IMR-90 (cell line): ENCODE measurements around the gene TMEM62.

Experiments
- BHLHE40 ChIP-seq: fragments of 150-350 bp; IDR thresholded peaks from 2 replicates; pipeline ENCODE4 v1.6.1; 2016; ENCODE audit warnings: mild to moderate bottlenecking, low read depth, low read length
- CEBPB ChIP-seq: IDR thresholded peaks from 2 replicates; pipeline ENCODE4 v1.6.1; 2012; ENCODE audit warnings: low read depth, low read length, improper control_type of control experiment
- CTCF ChIP-seq: conservative IDR thresholded peaks from 2 replicates; pipeline ENCODE4 v1.5.1; 2012; ENCODE audit warnings: mild to moderate bottlenecking, low read depth, low read length, improper control_type of control experiment
- ELK1 ChIP-seq: fragments of 150-350 bp; IDR thresholded peaks from 2 replicates; pipeline ENCODE4 v1.6.1; 2016; ENCODE audit warnings: low read depth, mild to moderate bottlenecking, low read length, moderate library complexity, borderline replicate concordance
- FOS ChIP-seq: fragments of 150-350 bp; IDR thresholded peaks from 2 replicates; pipeline ENCODE4 v1.6.1; 2016; ENCODE audit warnings: low read depth, low read length
- MAFK ChIP-seq: IDR thresholded peaks from 2 replicates; pipeline ENCODE4 v1.6.1; 2012; ENCODE audit warnings: low read depth, low read length, improper control_type of control experiment
- MAZ ChIP-seq: IDR thresholded peaks from 2 replicates; pipeline ENCODE4 v1.6.1; 2012; ENCODE audit warnings: low read depth, mild to moderate bottlenecking, low read length, improper control_type of control experiment, moderate library complexity, borderline replicate concordance
- MXI1 ChIP-seq: IDR thresholded peaks from 2 replicates; pipeline ENCODE4 v1.6.1; 2012; ENCODE audit warnings: low read depth, mild to moderate bottlenecking, low read length, moderate library complexity, borderline replicate concordance
- POLR2A ChIP-seq: IDR thresholded peaks from 2 replicates; pipeline ENCODE4 v1.6.1; 2012; ENCODE audit warnings: mild to moderate bottlenecking, low read depth, low read length
- RAD21 ChIP-seq: IDR thresholded peaks from 2 replicates; pipeline ENCODE4 v1.6.1; 2012; ENCODE audit warnings: low read length, improper control_type of control experiment
- RCOR1 ChIP-seq: IDR thresholded peaks from 2 replicates; pipeline ENCODE4 v1.6.1; 2012; ENCODE audit warnings: mild to moderate bottlenecking, low read length, improper control_type of control experiment; ENCODE audit not compliant: insufficient replicate concordance
- RFX5 ChIP-seq: IDR thresholded peaks from 2 replicates; pipeline ENCODE4 v1.8.0; 2012; ENCODE audit warnings: low read depth, mild to moderate bottlenecking, low read length, moderate library complexity
- SMC3 ChIP-seq: fragments of 150-350 bp; IDR thresholded peaks from 2 replicates; pipeline ENCODE4 v1.6.1; 2016; ENCODE audit warnings: low read depth, mild to moderate bottlenecking, antibody characterized with exemption, low read length, moderate library complexity
- USF2 ChIP-seq: fragments of 150-350 bp; IDR thresholded peaks from 2 replicates; pipeline ENCODE4 v1.6.1; 2017; ENCODE audit warnings: mild to moderate bottlenecking, antibody characterized with exemption, low read length, low read depth

GRCh38 chr15:43219929-43220928, 86.8 kb downstream of the TMEM62 start:
- no peak for TF ChIP-seq POLR2A
- TF ChIP-seq SMC3, result no peak
- TF ChIP-seq RCOR1, result no peak
- no peak for TF ChIP-seq CTCF
- no peak for TF ChIP-seq RFX5
- no peak for TF ChIP-seq ELK1
- no peak for TF ChIP-seq MAFK
- TF ChIP-seq CEBPB, result no peak
- TF ChIP-seq MAZ, result no peak
- no peak for TF ChIP-seq RAD21
- TF ChIP-seq MXI1, result no peak
- TF ChIP-seq USF2, result no peak
- TF ChIP-seq FOS, result no peak
- TF ChIP-seq BHLHE40, result no peak
